Measurements from ENCODE around the gene IFRD2.
"Not testable (repeated sequence)": the region's sequence is repeated elsewhere in the genome, so short reads cannot be mapped to it uniquely, and the experiment has no call there.

The IFRD2 gene

DNA sequence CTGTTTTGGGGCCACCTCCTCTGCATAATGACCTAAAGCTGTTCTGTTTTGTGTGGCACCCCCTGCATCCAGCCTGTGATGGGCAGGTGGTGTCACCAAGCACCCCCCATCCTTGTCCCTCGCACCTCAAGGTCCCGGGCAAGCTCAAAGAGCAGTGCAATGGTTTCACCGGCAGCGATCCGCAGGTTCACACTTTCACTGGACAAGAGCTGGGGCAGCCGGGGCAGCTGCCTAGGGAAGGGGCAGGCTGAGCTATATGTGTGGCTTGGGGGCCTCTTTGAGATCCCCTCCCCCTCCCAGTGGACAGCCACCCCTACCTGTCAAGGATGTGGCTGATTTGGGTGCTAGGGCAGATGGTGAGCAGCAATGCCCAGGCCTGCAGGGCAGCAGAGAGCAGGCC lies 3.1 kb downstream of the IFRD2 start:
- peaks cover 20 to 24% of the 10 kb centered on the region in 2 donors for H3K4me1 Mint-ChIP-seq
- H3K36me3 Mint-ChIP-seq, result peaks cover 30 to 49% of the 10 kb centered on the region in 2 donors
- peak overlapping the region in 1 of 2 donors; percentile 32 for H3K4me3 Mint-ChIP-seq
- no peaks in the 10 kb centered on the region for H3K27me3 Mint-ChIP-seq
- H3K9me3 Mint-ChIP-seq, result no peaks in the 10 kb centered on the region
- no peak for DNase-seq
- no peak for ATAC-seq (replicated peaks)
- H3K27ac Mint-ChIP-seq, result no peak overlapping the region

DNA sequence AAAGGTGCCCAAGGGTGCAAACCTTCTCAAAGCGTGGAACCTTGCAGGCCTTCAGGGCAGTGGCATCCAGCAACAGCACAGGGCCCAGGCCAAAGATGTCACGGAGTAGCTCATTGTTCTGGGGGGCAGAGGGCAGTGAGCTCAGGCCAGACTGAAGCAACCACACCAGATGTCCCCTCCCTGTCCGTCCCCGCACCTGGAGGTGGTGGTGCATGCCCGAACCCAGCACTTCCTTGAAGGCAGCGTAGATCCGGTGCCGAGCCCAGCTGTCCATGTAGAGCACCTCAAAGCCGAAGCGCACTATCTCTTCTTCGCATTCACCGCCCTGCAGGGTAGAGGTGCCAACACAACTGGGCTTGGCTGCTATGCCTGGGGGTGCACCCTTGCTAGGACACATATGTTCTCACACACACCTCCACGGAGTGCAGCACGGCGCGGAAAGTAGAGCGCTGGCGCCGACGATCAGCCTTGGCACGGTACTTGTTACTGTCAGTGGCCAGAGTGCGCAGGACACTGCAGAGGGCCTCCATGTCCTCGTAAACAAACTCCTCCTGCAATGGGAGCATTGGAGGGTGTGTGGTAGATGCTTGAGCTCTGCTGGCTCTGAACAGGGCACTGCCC lies 3.7 kb downstream of the IFRD2 start:
- Mint-ChIP-seq H3K4me1 (peaks cover 18 to 24% of the 10 kb centered on the region in 2 donors), H3K27me3 (no peaks in the 10 kb centered on the region), H3K9me3 (no peaks in the 10 kb centered on the region), H3K4me3 (no peak overlapping the region), H3K36me3 (peaks cover 30 to 49% of the 10 kb centered on the region in 2 donors), H3K27ac (no peak overlapping the region)
- ATAC-seq (replicated peaks) (no peak), DNase-seq (no peak)

DNA sequence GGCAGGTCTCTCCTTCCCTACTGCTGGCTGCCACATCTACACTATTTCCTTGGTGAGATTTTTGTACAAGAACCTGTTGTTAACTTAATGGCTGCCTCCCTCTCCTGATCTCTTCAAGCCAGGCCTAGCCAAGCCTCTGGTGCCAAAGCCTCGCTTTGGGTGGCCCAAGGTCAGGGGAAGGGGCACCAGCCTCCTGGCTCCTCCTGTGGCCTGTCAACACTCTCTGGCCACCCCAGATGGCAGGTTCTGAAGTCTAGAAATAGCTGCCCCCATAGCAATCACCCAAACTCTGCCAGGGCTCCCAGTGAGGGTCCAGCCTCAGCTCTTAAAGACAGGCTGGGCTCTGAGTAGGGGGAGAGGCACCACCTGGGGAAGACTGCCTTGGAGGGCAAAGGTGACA lies 5.0 kb downstream of the IFRD2 start:
- peaks cover 10 to 14% of the 10 kb centered on the region in 2 donors for H3K4me1 Mint-ChIP-seq

GRCh38 chr3:50286322-50287227 lies 5.7 kb downstream of the IFRD2 start:
- Mint-ChIP-seq H3K4me1 (peaks cover 10 to 13% of the 10 kb centered on the region in 2 donors), H3K9me3 (no peaks in the 10 kb centered on the region), H3K36me3 (peaks cover 29 to 41% of the 10 kb centered on the region in 2 donors), H3K27ac (no peak overlapping the region), H3K27me3 (no peaks in the 10 kb centered on the region), H3K4me3 (no peak overlapping the region)
- DNase-seq, result no peak
- ATAC-seq (replicated peaks), result no peak

More for the DNA sequence above, 5.0 kb downstream of the IFRD2 start:
- H3K9me3 Mint-ChIP-seq, result no peaks in the 10 kb centered on the region
- no peak overlapping the region for H3K4me3 Mint-ChIP-seq
- DNase-seq (no peak), ATAC-seq (replicated peaks) (no peak)
- H3K36me3 Mint-ChIP-seq, result peaks cover 30 to 42% of the 10 kb centered on the region in 2 donors
- H3K27me3 Mint-ChIP-seq, result no peaks in the 10 kb centered on the region
- H3K27ac Mint-ChIP-seq, result peak overlapping the region; percentile 43

DNA sequence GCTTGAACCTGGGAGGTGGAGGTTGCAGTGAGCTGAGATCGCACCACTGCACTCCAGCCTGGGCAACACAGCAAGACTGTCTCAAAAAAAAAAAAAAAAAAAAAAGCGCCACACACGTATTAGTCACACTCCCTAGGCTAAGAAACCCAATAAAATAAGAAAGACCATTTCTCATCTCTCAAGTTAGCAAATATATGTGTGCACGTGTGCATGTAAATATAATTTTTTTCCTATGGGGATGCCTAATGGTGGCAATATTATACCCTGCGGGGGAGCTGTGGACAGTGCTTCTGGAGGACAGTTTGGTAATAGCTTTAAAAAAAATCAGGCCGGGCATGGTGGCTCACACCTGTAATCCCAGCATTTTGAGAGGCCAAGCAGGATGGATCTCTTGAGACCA lies 8.1 kb downstream of the IFRD2 start:
- not testable (repeated sequence) for H3K4me3 Mint-ChIP-seq
- H3K36me3 Mint-ChIP-seq, result peaks cover 18 to 26% of the 10 kb centered on the region in 2 donors

DNA sequence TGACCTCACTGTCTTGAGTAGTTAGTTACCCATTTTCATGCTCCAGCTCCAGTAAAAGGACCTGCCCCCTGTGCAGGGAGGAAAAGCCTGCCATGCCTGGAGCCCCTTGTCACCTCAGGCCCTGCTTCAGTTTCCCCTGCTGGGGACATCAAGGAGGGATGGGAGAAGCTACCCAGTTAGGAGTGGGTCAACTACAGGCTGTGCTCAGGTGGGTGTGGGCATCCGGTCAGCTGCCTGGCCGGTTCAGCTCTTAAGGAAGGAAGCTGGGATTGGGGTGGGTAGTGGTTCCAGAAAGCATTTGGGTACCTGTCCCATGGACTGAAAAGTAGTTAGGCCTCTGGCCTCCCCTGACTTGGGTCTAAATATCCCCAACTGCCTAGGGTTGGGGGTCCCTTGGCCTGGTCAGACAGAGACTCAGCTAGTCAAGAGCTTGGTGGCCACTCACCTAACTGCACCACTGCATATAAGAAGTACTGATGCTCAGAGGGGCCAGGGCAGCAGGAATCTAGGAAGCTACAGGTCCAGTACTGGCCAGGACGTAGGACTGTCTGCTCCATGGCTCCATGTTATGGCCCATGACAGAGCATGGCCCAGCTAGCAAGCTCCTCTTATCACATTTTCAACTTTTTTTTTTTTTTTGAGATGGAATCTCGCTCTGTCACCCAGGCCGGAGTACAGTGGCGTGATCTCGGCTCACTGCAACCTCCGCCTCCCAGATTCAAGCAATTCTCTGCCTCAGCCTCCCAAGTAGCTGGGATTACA lies 12.8 kb downstream of the IFRD2 start:
- DNase-seq, result no peak
- H3K27me3 Mint-ChIP-seq, result peaks cover 28 to 32% of the 10 kb centered on the region in 2 donors
- no peak overlapping the region for H3K4me3 Mint-ChIP-seq
- H3K4me1 Mint-ChIP-seq, result peaks cover 10 to 20% of the 10 kb centered on the region in 2 donors
- no peak overlapping the region for H3K27ac Mint-ChIP-seq
- no peaks in the 10 kb centered on the region for H3K36me3 Mint-ChIP-seq
- H3K9me3 Mint-ChIP-seq, result no peaks in the 10 kb centered on the region
- ATAC-seq (replicated peaks), result peak in 1 of 2 donors; percentile 23

More for the DNA sequence above, 8.1 kb downstream of the IFRD2 start:
- ATAC-seq (replicated peaks); H3K27me3 Mint-ChIP-seq; H3K27ac Mint-ChIP-seq; H3K4me1 Mint-ChIP-seq; H3K9me3 Mint-ChIP-seq; DNase-seq: not testable (repeated sequence)

- DNase-seq, result no peak
- Mint-ChIP-seq H3K4me1 (peaks cover 14 to 26% of the 10 kb centered on the region in 2 donors), H3K36me3 (no peaks in the 10 kb centered on the region), H3K27me3 (peaks cover 33 to 38% of the 10 kb centered on the region in 2 donors), H3K27ac (no peak within 1 kb of the TSS), H3K9me3 (no peaks in the 10 kb centered on the region), H3K4me3 (no peak within 1 kb of the TSS)
- no peak for ATAC-seq (replicated peaks)
Measured at GRCh38 chr3:50278880-50279224, 13.4 kb downstream of the IFRD2 start, which contains the start of gene LSMEM2. TSS of gene LSMEM2 (plus strand) at chr3:50279087. CDS start at chr3:50279114, 27 bp downstream.

DNA sequence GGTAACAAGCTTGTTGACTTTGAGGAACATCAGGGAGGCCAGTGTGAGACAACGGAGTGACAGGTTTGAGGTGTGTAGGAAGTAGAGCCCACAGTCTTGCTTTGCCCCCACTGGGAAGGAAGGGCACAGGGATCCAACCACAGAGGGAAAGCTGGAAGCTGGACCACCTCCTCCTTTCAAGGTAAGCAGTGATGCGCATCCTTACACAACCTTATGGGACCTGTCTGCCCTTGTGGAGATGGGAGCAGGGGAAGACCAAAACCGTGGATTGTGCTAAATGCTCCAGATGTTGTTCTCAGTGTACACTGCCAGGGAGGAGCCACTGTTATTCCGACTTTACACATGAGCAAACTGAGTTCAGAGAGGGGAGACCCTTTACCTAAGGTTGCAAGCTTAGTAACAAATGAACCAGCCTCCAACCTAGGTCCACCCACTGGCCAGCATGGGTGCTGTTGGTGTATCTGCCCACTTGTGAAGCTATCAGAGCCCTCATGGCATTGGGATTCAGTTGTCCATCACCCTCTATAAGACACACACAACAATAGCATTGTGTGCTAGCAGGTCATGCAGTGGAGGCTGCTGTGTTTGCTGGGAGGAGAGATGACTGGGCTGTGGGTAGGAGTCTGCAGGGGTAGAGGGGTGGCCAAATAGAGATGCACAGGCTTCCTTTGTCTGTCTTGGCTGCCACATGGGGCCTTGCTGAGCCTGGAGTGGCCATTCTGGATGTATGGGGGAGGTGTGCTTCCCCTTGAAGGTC lies 13.9 kb downstream of the IFRD2 start:
- Mint-ChIP-seq H3K27me3 (peaks cover 35 to 43% of the 10 kb centered on the region in 2 donors), H3K9me3 (no peaks in the 10 kb centered on the region), H3K27ac (no peak overlapping the region), H3K4me1 (peaks cover 16 to 28% of the 10 kb centered on the region in 2 donors), H3K4me3 (no peak overlapping the region), H3K36me3 (no peaks in the 10 kb centered on the region)
- no peak for DNase-seq
- peak in 1 of 2 donors; percentile 22 for ATAC-seq (replicated peaks)

DNA sequence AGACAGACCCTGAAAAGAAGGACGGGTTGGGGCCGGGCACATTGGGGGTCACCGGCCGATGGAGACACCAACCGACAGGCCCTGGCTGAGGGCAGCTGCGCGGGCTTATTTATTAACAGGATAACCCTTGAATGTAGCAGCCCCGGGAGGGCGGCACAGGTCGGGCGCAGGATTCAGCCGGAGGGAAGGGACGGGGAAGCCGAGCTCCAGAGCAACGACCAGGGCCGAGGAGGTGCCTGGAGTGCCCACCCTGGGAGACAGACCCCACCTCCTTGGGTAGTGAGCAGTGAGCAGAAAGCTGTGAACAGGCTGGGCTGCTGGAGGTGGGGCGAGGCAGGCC lies 15.5 kb downstream of the IFRD2 start:
- no peak for DNase-seq
- peaks cover 40 to 49% of the 10 kb centered on the region in 2 donors for H3K27me3 Mint-ChIP-seq
- peaks cover 20 to 34% of the 10 kb centered on the region in 2 donors for H3K4me1 Mint-ChIP-seq
- no peak for ATAC-seq (replicated peaks)
- H3K4me3 Mint-ChIP-seq, result no peak overlapping the region
- H3K9me3 Mint-ChIP-seq, result no peaks in the 10 kb centered on the region
- no peak overlapping the region for H3K27ac Mint-ChIP-seq
- H3K36me3 Mint-ChIP-seq, result no peaks in the 10 kb centered on the region

- Mint-ChIP-seq H3K4me3 (peak overlapping the region; percentile 63 to 83), H3K4me1 (peaks cover 20 to 34% of the 10 kb centered on the region in 2 donors), H3K27ac (peak overlapping the region; percentile 81), H3K9me3 (no peaks in the 10 kb centered on the region), H3K27me3 (peaks cover 40 to 49% of the 10 kb centered on the region in 2 donors), H3K36me3 (no peaks in the 10 kb centered on the region)
- DNase-seq, result no peak
- no peak for ATAC-seq (replicated peaks)
Measured at GRCh38 chr3:50275996-50276761, 16.1 kb downstream of the IFRD2 start.

DNA sequence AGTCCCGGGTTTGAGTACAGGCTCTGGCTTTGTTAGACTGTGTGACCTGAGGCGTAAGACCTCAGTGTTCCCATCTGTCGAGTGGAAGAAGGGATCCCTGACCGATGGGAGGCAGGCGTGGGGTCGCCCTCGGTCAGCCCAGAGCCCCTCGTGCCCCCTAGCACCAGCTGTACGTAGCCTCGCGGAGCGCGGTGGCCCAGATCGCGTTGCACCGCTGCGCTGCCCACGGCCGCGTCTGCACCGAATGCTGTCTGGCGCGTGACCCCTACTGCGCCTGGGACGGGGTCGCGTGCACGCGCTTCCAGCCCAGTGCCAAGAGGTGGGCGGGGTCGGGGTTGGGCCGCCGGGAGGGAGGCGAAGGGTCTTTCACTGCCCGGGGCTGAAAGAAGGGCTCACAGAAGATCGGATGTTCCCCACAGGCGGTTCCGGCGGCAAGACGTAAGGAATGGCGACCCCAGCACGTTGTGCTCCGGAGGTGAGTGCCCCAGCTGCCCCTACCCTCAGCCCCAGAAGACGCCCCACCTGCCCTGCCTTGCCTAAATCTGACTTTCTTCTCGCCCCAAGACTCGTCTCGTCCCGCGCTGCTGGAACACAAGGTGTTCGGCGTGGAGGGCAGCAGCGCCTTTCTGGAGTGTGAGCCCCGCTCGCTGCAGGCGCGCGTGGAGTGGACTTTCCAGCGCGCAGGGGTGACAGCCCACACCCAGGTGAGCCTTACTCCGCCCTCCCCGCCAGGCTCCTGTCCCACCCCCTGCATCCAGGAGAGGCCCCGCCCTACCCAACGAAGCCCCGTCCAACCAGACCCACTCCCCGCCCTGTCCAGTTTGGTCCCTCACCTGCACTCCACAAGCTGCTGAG lies 16.9 kb downstream of the IFRD2 start:
- peaks cover 20 to 34% of the 10 kb centered on the region in 2 donors for H3K4me1 Mint-ChIP-seq
- no peak for ATAC-seq (replicated peaks)

DNA sequence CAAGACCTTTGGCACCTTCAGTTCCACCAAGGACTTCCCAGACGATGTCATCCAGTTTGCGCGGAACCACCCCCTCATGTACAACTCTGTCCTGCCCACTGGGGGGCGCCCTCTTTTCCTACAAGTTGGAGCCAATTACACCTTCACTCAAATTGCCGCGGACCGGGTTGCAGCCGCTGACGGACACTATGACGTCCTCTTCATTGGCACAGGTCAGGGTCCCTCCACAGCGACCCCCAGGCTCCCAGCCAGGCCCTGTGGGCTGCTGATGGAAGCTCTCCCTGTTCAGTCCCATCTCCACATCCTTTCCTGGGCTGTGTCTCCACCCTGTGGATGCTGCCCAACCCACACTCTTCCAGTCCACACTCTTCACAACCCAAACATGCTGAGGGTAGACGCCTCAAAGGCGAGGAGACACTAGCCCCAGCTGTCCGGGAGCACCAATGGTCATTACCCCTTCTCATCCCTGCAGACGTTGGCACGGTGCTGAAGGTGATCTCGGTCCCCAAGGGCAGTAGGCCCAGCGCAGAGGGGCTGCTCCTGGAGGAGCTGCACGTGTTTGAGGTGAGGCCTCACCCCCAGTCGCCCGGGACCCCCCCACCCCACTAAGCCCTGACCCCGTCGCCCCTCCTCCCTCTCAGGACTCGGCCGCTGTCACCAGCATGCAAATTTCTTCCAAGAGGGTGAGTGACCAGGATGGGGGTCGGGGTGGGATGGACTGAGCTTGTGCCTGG lies 17.7 kb downstream of the IFRD2 start:
- Mint-ChIP-seq H3K27me3 (peaks cover 40 to 58% of the 10 kb centered on the region in 2 donors), H3K36me3 (no peaks in the 10 kb centered on the region), H3K9me3 (no peaks in the 10 kb centered on the region), H3K27ac (peak overlapping the region; percentile 32), H3K4me1 (peaks cover 20 to 34% of the 10 kb centered on the region in 2 donors), H3K4me3 (peak overlapping the region; percentile 42 to 43)
- peak; percentile 64 for DNase-seq
- ATAC-seq (replicated peaks), result peak; percentile 43 to 50

More for the DNA sequence above, 16.9 kb downstream of the IFRD2 start:
- H3K4me3 Mint-ChIP-seq, result peak overlapping the region; percentile 37 to 83
- H3K9me3 Mint-ChIP-seq, result no peaks in the 10 kb centered on the region
- peak overlapping the region; percentile 51 for H3K27ac Mint-ChIP-seq
- no peak for DNase-seq
- H3K36me3 Mint-ChIP-seq, result no peaks in the 10 kb centered on the region
- H3K27me3 Mint-ChIP-seq, result peaks cover 40 to 49% of the 10 kb centered on the region in 2 donors
